ENCODE measurements around the gene RNF146. TPM values are rescaled to one million over a fixed set of nuclear protein-coding genes. Genes with fewer than 3 reads are reported as not detected.

The RNF146 gene
- total and polyA plus RNA-seq, 2 experiments from 2014 or later: 24.2 to 43.7 TPM

DNA sequence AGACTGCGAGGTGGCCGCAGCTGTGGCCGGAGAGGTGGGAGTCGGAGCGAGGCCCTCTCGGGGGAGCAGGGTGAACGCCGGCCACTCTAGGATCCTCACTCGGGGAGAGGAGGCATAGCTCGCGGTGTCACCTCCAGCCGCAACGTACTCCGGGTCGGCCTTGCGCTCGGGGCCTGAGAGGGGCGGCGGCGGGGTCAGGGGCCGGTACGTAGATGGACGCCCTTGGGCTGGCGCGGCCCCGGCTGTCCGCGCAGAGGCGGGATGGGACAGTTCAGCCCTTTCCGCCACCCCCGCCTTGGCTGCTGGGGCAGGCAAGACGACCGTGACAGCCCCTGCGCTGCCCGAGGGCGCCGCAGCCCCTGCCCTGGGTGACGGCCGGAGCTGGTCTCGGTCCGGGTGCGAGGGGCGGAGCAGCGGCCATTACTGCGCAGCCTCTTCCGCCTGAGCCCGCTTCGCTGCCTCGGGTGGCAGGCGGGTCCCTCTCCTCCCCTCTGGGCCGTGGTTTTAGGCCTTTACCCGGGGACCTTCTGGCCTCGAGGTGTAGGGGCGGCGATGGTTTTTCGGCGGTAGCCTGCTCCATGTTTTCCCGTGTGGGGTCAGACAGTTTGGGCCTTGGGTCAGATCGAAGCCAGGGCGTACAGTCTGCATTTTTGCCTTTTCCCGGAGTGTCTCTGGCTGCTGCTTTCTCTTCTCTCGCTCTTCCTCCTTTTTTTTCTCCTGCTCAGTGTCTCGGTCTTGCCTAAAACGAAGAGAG lies 405 bp downstream of the RNF146 start:
- Histone ChIP-seq H3F3A (replicated peaks; ENCODE audit: low read depth) (no peaks in the 10 kb centered on the region), H3K4me3 (peak overlapping the region; percentile 75), H3K36me3 (ENCODE audit: insufficient read depth) (no peaks in the 10 kb centered on the region), H2AFZ (peak overlapping the region; percentile 26; the same call in 1 of the 2 replicates), H3K27me3 (ENCODE audit: insufficient read depth) (no peaks in the 10 kb centered on the region), H3K79me2 (replicated peaks; ENCODE audit: insufficient read depth) (peaks cover 47% of the 10 kb centered on the region), H4K20me1 (replicated peaks; ENCODE audit: insufficient read depth) (peaks cover 11% of the 10 kb centered on the region; the same call in 1 of the 2 replicates), H3K27ac (ENCODE audit: low read depth) (peak overlapping the region; percentile 95), H3K4me2 (peak overlapping the region; percentile 79), H3K9me2 (ENCODE audit: insufficient read depth) (no peaks in the 10 kb centered on the region), H3K4me1 (ENCODE audit: insufficient read depth) (peaks cover 26% of the 10 kb centered on the region)
- DNase-seq (ENCODE audit: low spot score): peak; percentile 61
- peaks cover 2% of the 10 kb centered on the region for H3K27me3 Mint-ChIP-seq (ENCODE audit: insufficient read depth, low read depth, poor library complexity)
- peaks cover 25% of the 10 kb centered on the region; the same call in 2 of the 3 replicates for H3K4me1 Mint-ChIP-seq
- H3K9me3 Mint-ChIP-seq: no peaks in the 10 kb centered on the region
- H3K27ac Mint-ChIP-seq: peak overlapping the region; percentile 99
- H3K36me3 Mint-ChIP-seq (ENCODE audit: low read depth): peaks cover 4% of the 10 kb centered on the region; the same call in 1 of the 3 replicates
- H3K4me3 Mint-ChIP-seq: peak overlapping the region; percentile 94
- peak; percentile 85 for ATAC-seq
- TF ChIP-seq POLR2AphosphoS5 (IDR thresholded peaks at IDR 0.05; ENCODE audit: low read depth): peak; percentile 58
- no peak for TF ChIP-seq JUNB (IDR thresholded peaks at IDR 0.05; ENCODE audit: unreplicated experiment)

DNA sequence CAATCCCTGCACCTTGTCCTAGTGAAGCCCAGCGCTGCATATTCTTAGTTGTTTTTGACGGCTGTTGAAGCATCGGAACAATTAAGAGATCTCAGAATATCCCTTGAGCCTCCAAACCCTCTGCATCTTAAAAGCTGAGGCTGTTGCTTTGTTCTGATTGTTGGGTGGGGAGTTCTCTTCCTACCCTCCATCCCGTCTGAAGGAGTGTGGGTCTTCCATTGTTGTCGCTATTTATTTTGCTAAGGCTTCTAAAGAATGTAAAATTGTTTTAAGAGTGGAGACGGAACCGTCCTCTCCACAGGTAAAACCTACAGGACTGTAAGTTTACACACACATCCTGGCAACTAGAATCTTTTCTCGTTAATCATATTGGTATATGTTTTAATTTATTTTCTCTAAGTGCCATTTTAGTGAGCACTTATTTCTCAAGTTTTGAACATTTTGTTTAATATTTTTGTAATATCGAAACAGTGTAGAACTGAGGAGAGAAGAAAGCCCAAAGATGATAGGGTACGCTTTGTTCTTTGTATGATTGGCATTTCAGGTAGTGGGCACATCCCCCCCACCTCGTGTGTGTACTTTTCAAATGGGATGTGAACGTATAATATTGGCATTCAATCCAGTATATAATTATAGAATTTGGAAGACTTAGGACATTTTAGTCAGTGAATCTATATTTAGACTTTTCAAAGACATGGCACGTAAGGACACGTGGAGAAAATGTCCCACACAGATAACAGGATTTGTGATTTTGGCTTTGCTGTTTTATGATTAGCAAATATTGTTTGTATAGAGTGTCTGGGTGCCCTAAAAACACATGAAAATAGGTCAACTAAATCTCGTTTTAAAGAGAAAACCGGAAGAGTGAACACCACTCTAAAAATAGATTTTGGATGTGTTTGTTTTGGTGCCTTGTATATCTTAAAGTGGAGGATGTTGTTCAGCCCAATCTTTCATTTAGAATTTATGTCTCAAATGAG lies 1.3 kb downstream of the RNF146 start:
- H4K20me1 ChIP-seq (replicated peaks; ENCODE audit: insufficient read depth): peaks cover 19% of the 10 kb centered on the region; the same call in 1 of the 2 replicates
- H3F3A ChIP-seq (replicated peaks; ENCODE audit: low read depth): no peaks in the 10 kb centered on the region
- DNase-seq (ENCODE audit: low spot score): peak; percentile 36
- H3K4me2 ChIP-seq: peak overlapping the region; percentile 79
- peak overlapping the region; percentile 26; the same call in 1 of the 2 replicates for H2AFZ ChIP-seq
- Mint-ChIP-seq H3K27ac (peak overlapping the region; percentile 97), H3K9me3 (no peaks in the 10 kb centered on the region), H3K4me3 (peak overlapping the region; percentile 94), H3K36me3 (ENCODE audit: low read depth) (peaks cover 4% of the 10 kb centered on the region; the same call in 1 of the 3 replicates), H3K27me3 (ENCODE audit: insufficient read depth, low read depth, poor library complexity) (peaks cover 2% of the 10 kb centered on the region), H3K4me1 (peaks cover 29% of the 10 kb centered on the region; the same call in 2 of the 3 replicates)
- peak; percentile 9 for ATAC-seq
- no peaks in the 10 kb centered on the region for H3K9me2 ChIP-seq (ENCODE audit: insufficient read depth)
- H3K27ac ChIP-seq (ENCODE audit: low read depth): peak overlapping the region; percentile 95
- H3K36me3 ChIP-seq (ENCODE audit: insufficient read depth): no peaks in the 10 kb centered on the region
- peak overlapping the region; percentile 75 for H3K4me3 ChIP-seq
- peaks cover 26% of the 10 kb centered on the region for H3K4me1 ChIP-seq (ENCODE audit: insufficient read depth)
- no peaks in the 10 kb centered on the region for H3K27me3 ChIP-seq (ENCODE audit: insufficient read depth)
- peaks cover 56% of the 10 kb centered on the region for H3K79me2 ChIP-seq (replicated peaks; ENCODE audit: insufficient read depth)
- TF ChIP-seq, protein P1, sequence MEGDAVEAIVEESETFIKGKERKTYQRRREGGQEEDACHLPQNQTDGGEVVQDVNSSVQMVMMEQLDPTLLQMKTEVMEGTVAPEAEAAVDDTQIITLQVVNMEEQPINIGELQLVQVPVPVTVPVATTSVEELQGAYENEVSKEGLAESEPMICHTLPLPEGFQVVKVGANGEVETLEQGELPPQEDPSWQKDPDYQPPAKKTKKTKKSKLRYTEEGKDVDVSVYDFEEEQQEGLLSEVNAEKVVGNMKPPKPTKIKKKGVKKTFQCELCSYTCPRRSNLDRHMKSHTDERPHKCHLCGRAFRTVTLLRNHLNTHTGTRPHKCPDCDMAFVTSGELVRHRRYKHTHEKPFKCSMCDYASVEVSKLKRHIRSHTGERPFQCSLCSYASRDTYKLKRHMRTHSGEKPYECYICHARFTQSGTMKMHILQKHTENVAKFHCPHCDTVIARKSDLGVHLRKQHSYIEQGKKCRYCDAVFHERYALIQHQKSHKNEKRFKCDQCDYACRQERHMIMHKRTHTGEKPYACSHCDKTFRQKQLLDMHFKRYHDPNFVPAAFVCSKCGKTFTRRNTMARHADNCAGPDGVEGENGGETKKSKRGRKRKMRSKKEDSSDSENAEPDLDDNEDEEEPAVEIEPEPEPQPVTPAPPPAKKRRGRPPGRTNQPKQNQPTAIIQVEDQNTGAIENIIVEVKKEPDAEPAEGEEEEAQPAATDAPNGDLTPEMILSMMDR (conservative IDR thresholded peaks at IDR 0.05; ENCODE audit: low read depth in 2 of 2): no peak
- TF ChIP-seq, protein P2, sequence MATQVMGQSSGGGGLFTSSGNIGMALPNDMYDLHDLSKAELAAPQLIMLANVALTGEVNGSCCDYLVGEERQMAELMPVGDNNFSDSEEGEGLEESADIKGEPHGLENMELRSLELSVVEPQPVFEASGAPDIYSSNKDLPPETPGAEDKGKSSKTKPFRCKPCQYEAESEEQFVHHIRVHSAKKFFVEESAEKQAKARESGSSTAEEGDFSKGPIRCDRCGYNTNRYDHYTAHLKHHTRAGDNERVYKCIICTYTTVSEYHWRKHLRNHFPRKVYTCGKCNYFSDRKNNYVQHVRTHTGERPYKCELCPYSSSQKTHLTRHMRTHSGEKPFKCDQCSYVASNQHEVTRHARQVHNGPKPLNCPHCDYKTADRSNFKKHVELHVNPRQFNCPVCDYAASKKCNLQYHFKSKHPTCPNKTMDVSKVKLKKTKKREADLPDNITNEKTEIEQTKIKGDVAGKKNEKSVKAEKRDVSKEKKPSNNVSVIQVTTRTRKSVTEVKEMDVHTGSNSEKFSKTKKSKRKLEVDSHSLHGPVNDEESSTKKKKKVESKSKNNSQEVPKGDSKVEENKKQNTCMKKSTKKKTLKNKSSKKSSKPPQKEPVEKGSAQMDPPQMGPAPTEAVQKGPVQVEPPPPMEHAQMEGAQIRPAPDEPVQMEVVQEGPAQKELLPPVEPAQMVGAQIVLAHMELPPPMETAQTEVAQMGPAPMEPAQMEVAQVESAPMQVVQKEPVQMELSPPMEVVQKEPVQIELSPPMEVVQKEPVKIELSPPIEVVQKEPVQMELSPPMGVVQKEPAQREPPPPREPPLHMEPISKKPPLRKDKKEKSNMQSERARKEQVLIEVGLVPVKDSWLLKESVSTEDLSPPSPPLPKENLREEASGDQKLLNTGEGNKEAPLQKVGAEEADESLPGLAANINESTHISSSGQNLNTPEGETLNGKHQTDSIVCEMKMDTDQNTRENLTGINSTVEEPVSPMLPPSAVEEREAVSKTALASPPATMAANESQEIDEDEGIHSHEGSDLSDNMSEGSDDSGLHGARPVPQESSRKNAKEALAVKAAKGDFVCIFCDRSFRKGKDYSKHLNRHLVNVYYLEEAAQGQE (IDR thresholded peaks at IDR 0.05; ENCODE audit: unreplicated experiment): no peak
- TF ChIP-seq ZNF114 (CRISPR knock-in tag; IDR thresholded peaks at IDR 0.05): no peak
- TF ChIP-seq, protein P3, sequence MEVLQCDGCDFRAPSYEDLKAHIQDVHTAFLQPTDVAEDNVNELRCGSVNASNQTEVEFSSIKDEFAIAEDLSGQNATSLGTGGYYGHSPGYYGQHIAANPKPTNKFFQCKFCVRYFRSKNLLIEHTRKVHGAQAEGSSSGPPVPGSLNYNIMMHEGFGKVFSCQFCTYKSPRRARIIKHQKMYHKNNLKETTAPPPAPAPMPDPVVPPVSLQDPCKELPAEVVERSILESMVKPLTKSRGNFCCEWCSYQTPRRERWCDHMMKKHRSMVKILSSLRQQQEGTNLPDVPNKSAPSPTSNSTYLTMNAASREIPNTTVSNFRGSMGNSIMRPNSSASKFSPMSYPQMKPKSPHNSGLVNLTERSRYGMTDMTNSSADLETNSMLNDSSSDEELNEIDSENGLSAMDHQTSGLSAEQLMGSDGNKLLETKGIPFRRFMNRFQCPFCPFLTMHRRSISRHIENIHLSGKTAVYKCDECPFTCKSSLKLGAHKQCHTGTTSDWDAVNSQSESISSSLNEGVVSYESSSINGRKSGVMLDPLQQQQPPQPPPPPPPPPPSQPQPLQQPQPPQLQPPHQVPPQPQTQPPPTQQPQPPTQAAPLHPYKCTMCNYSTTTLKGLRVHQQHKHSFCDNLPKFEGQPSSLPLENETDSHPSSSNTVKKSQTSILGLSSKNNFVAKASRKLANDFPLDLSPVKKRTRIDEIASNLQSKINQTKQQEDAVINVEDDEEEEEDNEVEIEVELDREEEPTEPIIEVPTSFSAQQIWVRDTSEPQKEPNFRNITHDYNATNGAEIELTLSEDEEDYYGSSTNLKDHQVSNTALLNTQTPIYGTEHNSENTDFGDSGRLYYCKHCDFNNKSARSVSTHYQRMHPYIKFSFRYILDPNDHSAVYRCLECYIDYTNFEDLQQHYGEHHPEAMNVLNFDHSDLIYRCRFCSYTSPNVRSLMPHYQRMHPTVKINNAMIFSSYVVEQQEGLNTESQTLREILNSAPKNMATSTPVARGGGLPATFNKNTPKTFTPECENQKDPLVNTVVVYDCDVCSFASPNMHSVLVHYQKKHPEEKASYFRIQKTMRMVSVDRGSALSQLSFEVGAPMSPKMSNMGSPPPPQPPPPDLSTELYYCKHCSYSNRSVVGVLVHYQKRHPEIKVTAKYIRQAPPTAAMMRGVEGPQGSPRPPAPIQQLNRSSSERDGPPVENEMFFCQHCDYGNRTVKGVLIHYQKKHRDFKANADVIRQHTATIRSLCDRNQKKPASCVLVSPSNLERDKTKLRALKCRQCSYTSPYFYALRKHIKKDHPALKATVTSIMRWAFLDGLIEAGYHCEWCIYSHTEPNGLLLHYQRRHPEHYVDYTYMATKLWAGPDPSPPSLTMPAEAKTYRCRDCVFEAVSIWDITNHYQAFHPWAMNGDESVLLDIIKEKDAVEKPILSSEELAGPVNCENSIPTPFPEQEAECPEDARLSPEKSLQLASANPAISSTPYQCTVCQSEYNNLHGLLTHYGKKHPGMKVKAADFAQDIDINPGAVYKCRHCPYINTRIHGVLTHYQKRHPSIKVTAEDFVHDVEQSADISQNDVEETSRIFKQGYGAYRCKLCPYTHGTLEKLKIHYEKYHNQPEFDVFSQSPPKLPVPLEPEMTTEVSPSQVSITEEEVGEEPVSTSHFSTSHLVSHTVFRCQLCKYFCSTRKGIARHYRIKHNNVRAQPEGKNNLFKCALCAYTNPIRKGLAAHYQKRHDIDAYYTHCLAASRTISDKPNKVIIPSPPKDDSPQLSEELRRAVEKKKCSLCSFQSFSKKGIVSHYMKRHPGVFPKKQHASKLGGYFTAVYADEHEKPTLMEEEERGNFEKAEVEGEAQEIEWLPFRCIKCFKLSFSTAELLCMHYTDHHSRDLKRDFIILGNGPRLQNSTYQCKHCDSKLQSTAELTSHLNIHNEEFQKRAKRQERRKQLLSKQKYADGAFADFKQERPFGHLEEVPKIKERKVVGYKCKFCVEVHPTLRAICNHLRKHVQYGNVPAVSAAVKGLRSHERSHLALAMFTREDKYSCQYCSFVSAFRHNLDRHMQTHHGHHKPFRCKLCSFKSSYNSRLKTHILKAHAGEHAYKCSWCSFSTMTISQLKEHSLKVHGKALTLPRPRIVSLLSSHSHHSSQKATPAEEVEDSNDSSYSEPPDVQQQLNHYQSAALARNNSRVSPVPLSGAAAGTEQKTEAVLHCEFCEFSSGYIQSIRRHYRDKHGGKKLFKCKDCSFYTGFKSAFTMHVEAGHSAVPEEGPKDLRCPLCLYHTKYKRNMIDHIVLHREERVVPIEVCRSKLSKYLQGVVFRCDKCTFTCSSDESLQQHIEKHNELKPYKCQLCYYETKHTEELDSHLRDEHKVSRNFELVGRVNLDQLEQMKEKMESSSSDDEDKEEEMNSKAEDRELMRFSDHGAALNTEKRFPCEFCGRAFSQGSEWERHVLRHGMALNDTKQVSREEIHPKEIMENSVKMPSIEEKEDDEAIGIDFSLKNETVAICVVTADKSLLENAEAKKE (CRISPR knock-in tag; IDR thresholded peaks at IDR 0.05): no peak
